Fibroblast of villous mesenchyme (primary cell): ENCODE data around the gene MIF4GD. TPM values are rescaled to one million over a fixed set of nuclear protein-coding genes. Genes with fewer than 3 reads are reported as not detected.

ENCODE experiments used
- DNase-seq: peaks from one replicate; pipeline ENCODE4 v3.0.0-alpha.2; 2010; ENCODE audit warnings: low read depth
- H3K4me3 ChIP-seq: 2 replicates; pipeline ENCODE4 v1.5.1; 2011; ENCODE audit warnings: low read depth, mild to moderate bottlenecking, low read length
- CTCF ChIP-seq: IDR thresholded peaks from 2 replicates; pipeline ENCODE4 v1.5.1; 2012; ENCODE audit warnings: low read depth, mild to moderate bottlenecking, low read length; ENCODE audit not compliant: insufficient read depth
- total RNA-seq: library from RNA; depleted of rRNA; stranded (reverse); fragments of >200 nt; gene quantifications from 2 replicates; pipeline ENCODE4 v1.2.3, GENCODE V29; 2012

Gene MIF4GD
- total RNA-seq, result 6.0 and 6.4 TPM in 2 replicates

GRCh38 chr17:75270966-75271232 lies at the start of gene MIF4GD:
Gene MIF4GD, minus strand, starts transcription at chr17:75271231. Its CDS starts 1,036 bp downstream, at chr17:75270195.
- DNase-seq, result no peak
- peak within 1 kb of the TSS; percentile 88 for H3K4me3 ChIP-seq
- TF ChIP-seq CTCF, result no peak

- peak; percentile 72 for DNase-seq
- no peak overlapping the region for H3K4me3 ChIP-seq
- TF ChIP-seq CTCF, result no peak
These were observed 49.1 kb upstream of the MIF4GD start for GRCh38 chr17:75319904-75320691.

- TF ChIP-seq CTCF, result no peak
- H3K4me3 ChIP-seq, result no peak overlapping the region
- DNase-seq, result no peak
These were observed 47.7 kb upstream of the MIF4GD start for GRCh38 chr17:75318615-75319222.

- DNase-seq, result no peak
- no peak for TF ChIP-seq CTCF
- no peak overlapping the region for H3K4me3 ChIP-seq
These were observed 47.2 kb upstream of the MIF4GD start for GRCh38 chr17:75318211-75318610.

GRCh38 chr17:75317671-75318070 lies 46.6 kb upstream of the MIF4GD start:
- no peak for DNase-seq
- H3K4me3 ChIP-seq, result no peak overlapping the region
- no peak for TF ChIP-seq CTCF

GRCh38 chr17:75316253-75316652 lies 45.2 kb upstream of the MIF4GD start:
- DNase-seq, result no peak
- no peak for TF ChIP-seq CTCF
- H3K4me3 ChIP-seq, result no peak overlapping the region
